HG03103 (cell line): ENCODE data around the gene ZNF394.

Source experiments
- ATAC-seq: cut with Tn5 transposase; IDR thresholded peaks from one replicate; pipeline ENCODE4 v1.9.1; 2021; ENCODE audit warnings: low read depth; ENCODE audit not compliant: unreplicated experiment

ZNF394 gene

DNA sequence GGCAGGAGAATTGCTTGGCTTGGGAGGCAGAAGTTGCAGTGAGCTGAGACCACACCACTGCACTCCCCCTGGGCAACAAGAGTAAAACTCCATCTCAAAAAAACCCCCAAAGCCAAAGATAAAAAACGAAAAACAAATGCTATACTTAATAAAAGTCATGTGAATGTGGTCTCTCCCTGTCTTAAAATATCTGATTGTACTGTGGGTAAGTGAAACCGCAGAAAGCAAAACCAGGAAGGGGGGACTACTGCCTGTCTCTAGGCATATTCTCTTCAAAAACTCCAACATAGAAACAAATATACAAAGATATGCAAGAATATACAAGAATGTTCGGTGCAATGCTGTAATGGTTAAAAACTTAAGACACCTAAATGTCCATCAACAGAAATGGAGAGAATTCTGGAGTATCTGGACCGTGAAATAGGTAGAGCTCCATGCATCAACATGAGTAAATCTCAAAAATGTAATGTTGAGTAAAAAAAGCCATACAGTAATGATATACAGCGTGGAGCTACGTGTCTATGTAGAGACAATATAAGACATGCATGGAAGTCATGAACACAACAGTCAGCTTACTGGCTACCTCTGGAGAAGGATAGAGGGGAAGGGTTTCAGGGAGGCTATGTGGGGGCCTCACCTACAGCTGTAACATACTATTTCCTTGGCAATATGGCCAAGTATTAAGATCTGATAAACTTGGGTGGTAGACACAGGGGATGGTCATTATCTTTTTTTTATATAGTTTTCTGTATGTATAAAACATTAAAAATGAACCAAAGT, 2.1 kb downstream of the ZNF394 start:
- no peak for ATAC-seq

DNA sequence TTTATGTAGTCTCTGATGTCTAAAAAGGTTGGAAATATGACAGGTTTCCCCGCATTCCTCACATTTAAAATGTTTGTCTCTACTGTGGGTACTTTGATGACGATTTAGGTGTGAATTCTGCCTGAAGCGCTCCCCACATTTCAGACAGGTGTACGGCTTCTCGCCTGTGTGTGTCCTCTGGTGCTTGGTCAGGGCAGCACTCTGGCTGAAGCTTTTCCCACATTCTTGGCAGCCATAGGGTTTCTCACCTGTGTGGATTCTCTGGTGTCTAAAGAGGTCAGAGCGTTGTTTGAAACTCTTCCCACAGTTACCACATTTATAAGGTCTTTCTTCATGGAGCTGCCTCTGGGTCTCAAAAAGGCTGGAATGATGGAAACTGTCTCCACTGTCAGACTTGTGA, 6.3 kb downstream of the ZNF394 start:
- no peak for ATAC-seq

DNA sequence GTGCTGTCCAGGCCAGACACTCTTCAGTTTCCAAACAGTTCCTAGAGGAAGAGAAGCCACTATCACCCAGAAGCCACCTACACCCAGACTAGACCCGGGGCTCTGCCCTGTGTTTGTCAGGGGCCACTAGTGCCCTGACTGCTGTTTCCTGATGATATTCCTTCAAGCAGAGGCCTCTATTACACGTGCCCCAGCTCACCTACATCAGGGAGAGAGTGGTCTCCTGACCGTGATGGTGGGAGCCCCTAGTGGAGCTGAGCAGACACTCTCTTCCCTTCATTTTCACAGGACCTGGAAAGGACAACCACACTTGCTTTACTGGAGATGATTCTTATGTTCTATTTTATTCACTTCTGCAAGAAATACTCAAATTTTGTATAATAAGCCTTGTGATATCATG, 9.2 kb downstream of the ZNF394 start:
- no peak for ATAC-seq

DNA sequence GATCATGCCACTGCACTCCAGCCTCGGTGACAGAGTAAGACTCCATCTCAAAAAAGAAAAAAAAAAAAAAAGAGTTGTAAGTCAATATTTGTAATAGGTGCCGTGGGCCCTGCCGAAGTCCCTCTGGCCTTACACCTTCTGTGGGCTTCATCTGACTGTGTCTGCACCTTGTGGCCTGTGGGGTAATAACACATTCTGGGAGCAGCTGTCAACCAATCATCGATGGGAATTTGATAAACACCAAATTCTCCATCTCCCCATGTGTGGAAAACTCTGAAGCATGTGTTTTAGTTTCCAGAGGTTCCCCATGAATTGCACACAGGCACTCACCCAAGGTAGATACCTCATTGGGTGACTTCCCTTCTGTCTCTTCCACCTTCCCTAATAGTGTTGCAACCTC, 10.8 kb downstream of the ZNF394 start:
- no peak for ATAC-seq

DNA sequence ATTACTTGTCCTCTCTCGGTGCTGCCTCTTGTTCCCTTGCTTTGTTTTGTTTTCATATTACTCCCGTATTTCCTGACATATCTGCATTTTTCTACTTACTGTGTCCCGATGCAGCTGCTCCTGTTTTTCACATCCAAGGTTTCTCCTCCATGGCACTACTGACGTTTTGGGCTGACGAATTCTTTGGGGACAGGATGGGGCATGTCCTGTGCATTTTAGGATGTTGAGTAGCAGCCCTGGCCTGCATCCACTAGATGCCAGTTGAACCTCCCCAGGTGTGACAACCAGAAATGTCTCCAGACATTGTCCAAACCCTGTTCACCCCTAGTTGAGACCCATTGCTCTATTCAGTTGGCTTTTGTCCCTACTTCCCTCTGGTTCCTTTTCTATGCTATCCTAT, 15.0 kb downstream of the ZNF394 start:
- no peak for ATAC-seq

DNA sequence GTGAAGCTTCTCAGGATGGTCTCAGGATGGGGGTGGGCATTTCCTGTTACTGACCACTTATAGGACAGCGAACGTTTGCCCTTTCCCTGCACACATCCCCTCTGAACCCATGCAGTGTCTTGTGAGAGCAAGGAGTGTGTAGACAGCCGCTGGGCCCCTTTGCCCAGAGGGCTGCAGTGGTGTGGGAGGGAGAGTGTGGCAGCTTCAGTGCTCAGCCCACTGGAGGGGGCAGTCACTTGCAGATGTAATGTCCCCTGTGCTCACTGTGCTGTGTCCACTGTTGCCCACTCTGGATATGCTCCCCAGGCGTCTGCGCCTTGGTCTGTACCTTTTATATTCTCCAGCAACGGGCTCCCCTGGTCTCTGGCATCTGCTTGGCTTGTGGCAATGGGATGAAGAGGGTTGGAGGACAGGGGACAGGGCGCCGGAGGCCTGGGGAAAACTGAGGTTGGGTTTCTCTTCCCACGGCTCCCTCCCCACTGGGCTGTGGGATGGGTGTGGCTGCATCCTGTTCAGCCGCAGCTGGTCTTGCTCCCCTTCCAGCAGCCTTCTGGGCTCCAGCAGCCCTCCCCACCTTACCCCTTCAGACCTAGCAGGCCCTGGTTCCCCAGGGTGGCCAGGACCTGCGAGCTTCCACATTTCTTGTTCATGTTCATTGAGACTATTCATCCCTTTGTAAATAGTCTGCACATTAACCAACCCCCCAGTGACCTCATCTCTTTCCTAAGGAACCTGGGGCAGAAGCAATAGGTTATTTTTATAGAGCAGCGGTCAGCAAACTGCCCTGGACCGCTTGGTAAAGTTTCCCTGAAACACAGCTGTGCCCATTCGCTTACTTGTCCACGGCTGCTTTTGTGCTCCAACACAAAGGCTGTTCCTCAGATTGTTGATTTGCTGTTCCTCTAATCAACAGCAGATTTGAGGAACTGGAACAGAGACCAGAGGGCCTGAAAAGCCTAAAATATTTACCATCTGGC, 21.3 kb downstream of the ZNF394 start:
- ATAC-seq = no peak

DNA sequence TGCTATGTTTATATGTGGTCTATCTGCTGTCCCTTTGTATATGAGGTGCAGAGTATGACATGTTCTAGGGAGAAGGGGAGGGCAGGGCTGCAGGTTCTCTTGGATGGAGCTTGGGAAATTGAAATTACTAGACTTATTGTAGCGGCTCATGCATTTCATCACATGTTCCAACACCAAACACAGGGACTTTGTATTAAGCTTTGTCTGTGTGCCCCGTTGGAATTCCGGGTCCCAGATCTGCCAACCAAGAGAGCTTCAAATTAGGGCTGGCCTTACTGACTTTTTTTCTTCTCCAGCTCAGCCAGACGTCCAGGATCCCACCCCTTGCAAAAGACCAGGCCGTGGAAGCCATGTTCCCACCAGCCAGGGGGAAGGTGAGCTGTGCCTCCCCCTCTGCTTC, 24.0 kb downstream of the ZNF394 start:
- ATAC-seq = no peak

DNA sequence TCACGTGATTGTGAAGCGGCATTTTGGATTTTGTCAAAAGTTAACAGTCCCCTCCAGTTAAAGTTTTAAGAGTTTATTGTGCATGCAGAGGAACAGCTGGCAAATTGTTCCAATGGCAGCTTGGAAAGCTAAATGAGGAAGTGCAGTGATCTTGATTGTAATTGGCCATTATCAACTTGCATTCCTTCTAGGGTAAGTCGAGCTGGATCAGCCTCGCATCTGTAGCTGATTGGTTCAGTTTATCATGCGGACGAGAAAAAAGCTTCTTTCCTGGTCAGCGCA, 26.8 kb downstream of the ZNF394 start:
- ATAC-seq = no peak

DNA sequence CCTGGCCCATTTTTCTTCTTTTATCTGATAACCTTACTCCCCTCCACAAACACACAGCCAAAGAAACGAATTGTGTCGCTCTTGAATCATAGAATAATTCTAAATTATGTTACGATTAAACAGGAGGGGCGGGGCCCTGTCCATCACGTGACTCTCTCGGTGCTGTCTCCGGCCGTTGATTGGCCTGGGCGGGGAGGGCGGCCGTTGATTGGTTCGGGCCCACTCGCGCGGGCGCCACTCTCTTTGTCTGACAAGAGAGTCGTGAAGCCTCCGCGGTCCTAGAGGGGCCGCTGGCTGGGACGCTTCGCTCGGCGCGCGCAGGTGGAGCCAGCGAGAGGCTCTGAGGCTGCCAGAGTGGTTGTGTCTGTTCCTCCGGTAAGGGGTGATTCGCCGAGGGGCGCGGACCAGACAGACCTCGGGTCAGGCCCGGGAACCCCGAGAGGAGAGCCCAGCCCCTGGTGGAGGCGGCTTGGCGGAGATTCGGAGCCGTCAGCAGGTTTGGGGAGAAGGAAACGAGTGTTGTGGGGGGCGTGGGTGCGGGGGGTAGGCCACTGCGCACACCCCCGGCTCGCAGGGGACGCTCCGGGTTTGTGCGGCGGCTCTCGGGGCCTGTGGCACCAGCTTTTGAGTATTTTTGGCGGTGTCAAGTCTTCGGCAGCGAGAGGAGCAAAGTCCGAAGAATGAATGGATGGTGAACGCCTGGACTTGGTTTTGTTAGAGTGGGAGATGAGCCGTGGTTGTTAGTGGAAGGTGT, 27.3 kb downstream of the ZNF394 start, which contains the start of gene ZNF789:
Gene ZNF789 (plus strand): TSS at position 330 of the 754 bp plus-strand sequence. CDS start 3,567 bp downstream, outside the sequence.
- ATAC-seq = peak; percentile 95

DNA sequence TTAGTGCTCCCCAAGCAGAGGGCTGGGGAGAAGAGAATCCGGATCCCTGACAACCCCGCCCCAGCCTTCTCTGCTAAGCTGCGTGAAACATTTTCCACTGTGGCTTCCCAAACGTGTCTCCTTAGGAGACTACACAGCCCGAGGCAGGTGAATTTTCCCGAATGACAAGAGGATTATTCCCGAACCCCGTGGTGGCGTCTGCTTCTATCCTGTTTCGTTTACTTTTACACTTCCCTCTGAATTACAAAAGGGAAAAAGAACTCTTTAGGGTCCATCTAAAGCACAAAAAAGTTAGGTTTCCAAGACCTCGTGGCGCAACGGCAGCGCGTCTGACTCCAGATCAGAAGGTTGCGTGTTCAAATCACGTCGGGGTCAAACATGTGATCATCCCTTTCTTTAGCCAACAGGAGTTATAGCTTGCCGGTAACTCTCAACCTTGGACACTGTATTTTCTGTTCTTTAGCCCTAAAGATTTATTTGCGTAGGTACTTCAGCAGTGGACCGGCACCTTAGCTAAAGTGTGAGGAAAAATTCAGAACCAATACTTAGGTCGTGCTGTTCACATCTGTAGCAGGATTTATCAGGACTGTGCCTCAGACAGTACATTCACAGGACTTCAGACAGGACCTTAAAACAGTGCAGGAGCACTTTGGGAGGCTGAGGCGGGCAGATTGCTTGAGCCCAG, 30.6 kb downstream of the ZNF394 start:
- no peak for ATAC-seq

DNA sequence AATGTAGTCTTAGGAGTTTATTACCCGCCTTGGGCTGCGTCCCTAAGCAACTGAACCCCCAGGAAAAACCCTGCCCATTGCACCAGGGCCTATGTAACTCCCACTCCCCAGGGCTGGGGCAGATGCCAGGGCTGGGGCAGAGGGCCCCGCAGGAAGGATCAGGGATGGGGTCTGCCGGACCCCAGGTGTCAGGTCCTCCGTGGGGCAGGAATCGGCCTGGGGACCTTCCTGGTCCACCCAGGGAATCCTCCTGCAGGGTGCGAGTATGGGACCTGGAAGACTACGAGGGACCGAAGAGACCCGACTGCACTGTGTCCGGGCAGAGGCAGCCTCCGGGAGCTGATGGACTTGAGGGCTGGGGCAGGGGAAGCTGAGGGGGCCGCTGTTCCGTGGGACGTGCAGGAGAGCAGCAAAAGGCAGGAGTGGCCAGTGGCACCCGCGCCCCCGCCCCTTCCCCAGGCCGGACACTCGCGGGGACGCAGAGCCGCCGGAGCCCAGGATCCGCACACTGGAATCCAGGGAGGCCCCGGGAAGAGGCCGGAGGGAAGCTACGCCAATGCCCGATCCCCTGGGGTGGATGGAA, 31.7 kb downstream of the ZNF394 start:
- no peak for ATAC-seq

DNA sequence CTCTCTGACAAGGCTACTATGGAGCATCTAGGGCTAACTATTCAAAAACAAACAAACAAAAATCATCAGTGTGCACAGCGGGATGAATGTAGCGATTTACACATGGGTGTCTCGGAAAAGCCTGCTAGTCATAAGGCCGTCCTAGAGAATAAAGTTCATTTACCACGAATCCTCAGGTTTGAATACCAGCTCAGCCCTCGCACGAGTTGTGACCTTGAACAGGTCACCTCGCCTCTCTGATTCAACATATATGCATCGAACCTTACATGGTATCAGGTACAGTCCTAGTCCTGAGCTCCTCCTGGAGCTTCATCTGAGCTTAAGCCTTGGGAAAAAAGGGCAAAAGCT, 34.7 kb downstream of the ZNF394 start:
- no peak for ATAC-seq

DNA sequence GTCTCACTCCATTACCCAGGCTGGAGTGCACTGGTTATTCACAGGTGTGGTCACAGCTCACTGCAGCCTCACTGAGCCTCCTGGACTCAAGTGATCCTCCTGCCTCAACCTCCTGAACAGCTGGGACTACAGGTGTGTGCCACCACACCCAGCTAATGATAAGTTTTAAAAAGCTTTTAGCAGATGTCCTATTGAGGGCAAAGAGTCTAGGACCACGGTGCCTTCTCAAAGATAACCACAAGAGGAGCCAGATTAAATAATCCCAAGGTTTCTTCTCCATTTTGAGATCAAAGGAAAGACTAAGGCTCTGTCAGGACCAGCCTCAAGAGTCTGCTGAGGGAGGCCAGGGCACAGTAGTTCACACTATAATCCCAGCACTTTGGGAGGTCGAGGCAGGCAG, 38.9 kb downstream of the ZNF394 start:
- ATAC-seq = no peak

DNA sequence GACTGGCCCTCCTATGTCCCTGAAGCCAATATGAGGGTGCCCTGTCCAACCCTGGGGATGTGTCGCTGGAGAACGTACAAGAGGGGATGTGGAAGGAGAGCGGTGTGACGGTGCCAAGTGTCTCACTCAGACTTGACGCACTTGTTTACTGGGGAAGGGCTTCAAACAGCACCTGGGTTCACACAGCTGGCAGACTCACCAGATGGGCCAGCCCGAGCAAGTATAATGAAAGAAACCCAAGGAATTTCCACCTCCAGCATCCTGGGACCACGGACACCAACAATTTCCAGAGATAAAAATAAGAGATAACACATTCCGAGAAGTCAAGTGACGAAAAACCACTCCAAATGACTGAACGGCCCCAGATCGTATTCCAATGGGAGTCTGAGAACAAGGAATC, 39.4 kb downstream of the ZNF394 start:
- no peak for ATAC-seq

DNA sequence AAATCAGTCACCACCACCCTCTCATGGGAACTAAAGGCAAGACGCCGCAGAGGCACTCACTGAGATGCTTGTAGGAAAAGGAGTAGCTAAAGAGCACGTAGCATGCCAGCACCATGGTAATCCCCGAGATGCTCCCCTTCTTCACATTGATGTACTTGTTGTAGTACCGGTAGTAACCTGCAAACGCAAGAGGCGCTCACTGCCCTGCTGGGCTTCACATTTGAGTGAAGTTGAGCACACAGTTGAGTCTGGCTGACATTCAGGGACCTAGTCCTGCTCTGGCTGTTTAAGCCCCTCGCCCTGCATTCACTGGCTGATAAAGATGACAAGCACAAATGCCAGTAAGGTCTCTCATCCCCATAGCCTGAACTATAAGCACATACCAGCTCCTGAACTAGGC, 41.0 kb downstream of the ZNF394 start:
- ATAC-seq = no peak

DNA sequence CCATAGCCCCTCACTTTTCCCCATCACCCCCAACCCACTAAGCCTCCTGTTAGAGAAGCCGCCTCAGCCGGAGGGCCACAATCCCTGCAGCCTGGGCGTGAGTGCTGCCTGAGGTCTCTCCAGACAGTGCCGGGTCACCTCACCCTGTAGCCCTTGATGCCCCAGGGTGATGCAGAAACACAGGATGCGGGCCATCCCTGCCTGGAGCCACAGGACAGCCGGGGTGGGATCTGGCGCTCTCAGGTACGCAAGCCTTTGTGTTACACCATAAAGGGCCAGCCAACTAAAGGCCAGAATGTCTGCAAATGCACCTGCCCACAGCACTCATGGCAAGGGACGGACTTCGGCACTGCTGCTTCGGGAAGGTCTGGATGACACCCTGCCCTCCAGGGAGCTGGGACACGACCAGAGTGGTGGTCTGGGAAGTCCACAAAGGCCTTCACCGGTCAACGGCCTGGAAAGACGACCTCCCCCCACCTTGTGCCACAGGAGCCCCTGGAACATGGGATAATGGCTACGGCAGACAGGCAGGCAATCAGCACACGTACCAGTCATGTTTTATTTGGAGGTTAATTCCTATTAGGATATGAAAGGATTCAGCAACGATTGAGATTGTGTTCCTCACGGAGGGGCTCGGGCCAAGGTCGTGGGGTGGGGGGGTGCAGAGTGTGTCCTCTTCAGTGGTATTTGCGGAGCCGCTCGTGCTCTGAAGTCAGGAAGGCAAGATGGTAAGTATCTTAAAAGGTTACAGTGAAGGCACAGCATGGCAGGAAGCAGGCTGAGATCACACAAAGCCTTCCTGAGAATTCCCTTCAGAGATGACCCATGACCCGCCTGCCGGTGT, 42.2 kb downstream of the ZNF394 start:
- ATAC-seq = no peak

DNA sequence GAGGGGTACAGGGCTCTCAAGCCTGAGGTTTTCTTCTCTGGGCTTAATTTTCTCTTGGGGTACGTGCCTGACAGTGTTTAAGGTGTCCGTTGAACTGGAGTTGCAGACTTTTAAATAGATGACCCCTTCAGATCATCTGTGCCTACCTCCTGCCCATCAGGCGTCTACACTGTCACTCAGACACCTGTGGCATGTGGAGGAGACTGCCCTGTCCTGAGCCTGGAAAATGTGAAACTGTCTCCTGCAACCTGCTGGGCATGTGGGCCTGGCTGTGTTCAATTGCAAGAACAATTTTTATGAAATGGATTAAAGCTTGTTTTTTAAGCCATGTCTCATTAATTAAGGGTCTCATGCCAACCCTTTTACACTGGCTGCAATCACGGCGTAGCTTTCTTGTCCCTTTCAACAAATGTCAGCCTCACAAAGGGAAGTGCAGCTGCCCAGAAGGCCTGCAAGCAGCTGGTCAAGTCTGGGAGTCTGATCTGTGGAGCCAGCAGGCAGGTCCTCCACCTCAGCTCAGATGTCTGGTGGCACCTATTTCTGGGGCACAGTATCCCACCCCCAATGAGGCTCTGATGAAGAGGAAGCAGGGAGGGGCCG, 42.9 kb downstream of the ZNF394 start:
- no peak for ATAC-seq

DNA sequence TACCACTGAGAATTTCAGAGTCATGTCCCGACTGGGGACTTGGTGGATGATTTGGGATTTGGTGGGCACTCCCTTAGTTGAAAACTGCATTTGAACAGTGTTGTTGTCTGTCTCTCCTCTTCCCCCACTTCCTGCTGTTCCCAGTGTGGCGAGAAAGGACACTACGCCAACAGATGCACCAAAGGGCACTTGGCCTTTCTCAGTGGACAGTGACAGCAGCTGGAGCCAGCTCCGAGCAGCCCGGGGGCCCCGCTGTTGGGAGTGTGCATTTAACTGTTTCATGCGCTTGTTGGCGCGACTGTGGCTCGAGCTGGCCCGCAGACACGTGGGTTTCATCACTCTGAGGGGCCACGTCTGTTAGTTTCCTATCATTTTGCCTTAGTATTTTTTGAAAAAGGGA, 43.8 kb downstream of the ZNF394 start:
- ATAC-seq = no peak

DNA sequence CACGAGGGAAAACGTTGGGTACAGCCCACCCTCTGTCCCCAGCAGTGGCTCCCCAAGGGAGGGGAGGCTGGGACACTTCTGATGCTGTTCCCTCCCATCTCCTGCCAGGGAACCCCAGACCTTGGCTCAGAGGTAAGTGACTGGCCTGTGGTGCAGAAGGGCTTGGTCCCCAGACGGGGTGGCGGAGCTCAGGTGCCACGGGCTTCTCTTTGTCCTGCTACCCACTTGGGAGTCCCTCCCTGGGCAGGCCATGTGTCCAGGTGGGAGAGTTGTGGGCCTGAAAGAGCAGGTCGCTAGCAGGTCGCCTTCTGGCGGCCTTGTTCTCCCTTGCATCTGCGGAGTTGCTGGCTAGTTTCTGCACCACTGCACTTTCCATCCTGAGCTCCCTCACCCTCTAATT, 44.2 kb downstream of the ZNF394 start:
- ATAC-seq = no peak
